HepG2 (cell line): Measurements from ENCODE around the gene C14orf93. TPM values are rescaled to one million over a fixed set of nuclear protein-coding genes. Genes with fewer than 3 reads are reported as not detected.
A peak's percentile ranks its signal among the peaks of the same experiment; 100 is the strongest.

Experiments
- HOXD1 ChIP-seq: sonication (generic); formaldehyde crosslinking; IDR thresholded peaks from 2 replicates; pipeline ENCODE4 v1.5.0; 2020; ENCODE audit warnings: missing genetic modification reagents
- NBN ChIP-seq: fragments of 450-650 bp; conservative IDR thresholded peaks from 2 replicates; pipeline ENCODE4 v1.6.1; 2017
- SMAD3 ChIP-seq: sonication (generic); formaldehyde crosslinking; IDR thresholded peaks from 2 replicates; pipeline ENCODE4 v1.4.0; 2020; ENCODE audit warnings: missing genetic modification reagents
- SP5 ChIP-seq: IDR thresholded peaks from 2 replicates; pipeline ENCODE4 v1.6.1; 2016; ENCODE audit warnings: low read depth, borderline replicate concordance
- SRSF1 ChIP-seq: fragments of 200-400 bp; formaldehyde crosslinking; optimal IDR thresholded peaks from 2 replicates; pipeline ENCODE3; 2017; ENCODE audit warnings: mild to moderate bottlenecking, low read depth, low read length, moderate library complexity
- ZBTB40 ChIP-seq, 2 experiments: fragments of 450-650 bp in 1 of 2; sonication (generic) in 1 of 2; formaldehyde crosslinking in 1 of 2; IDR thresholded peaks; 2 replicates each; pipeline versions ENCODE4 v1.6.1 to v1.8.0; 2016 to 2022; ENCODE audit warnings: antibody characterized with exemption in 1 of 2, mild to moderate bottlenecking in 1 of 2, missing genetic modification reagents in 1 of 2
- ZBTB42 ChIP-seq: sonication (generic); formaldehyde crosslinking; IDR thresholded peaks from 2 replicates; pipeline ENCODE4 v1.5.0; 2020; ENCODE audit warnings: mild to moderate bottlenecking, missing genetic modification reagents
- ZNF234 ChIP-seq: sonication (generic); formaldehyde crosslinking; conservative IDR thresholded peaks from 2 replicates; pipeline ENCODE4 v1.5.1; 2020; ENCODE audit warnings: mild to moderate bottlenecking, missing genetic modification reagents
- ZNF431 ChIP-seq: sonication (generic); formaldehyde crosslinking; IDR thresholded peaks from 2 replicates; pipeline ENCODE4 v1.9.0; 2022; ENCODE audit warnings: missing genetic modification reagents, low read depth, mild to moderate bottlenecking, borderline replicate concordance
- ZNF616 ChIP-seq: sonication (generic); formaldehyde crosslinking; IDR thresholded peaks from 2 replicates; pipeline ENCODE4 v1.5.0; 2020; ENCODE audit warnings: low read depth, mild to moderate bottlenecking, missing genetic modification reagents
- ZNF674 ChIP-seq: sonication (generic); formaldehyde crosslinking; IDR thresholded peaks from 2 replicates; pipeline ENCODE4 v1.5.0; 2020; ENCODE audit warnings: low read depth, mild to moderate bottlenecking, missing genetic modification reagents
- ZSCAN29 ChIP-seq: sonication (generic); formaldehyde crosslinking; conservative IDR thresholded peaks from 2 replicates; pipeline ENCODE4 v1.4.0; 2020; ENCODE audit warnings: mild to moderate bottlenecking, missing genetic modification reagents
- polyA plus RNA-seq, 8 experiments: library from polyadenylated mRNA; depleted of rRNA in 3 of 8; stranded (reverse) in 7 of 8; unstranded in 1 of 8; fragments of >200 nt; fragmentation: Illumina TruSeq in 4 of 8; extraction: Trizol in 4 of 8; gene quantifications; 2 replicates each; pipeline versions ENCODE4 v1.2.1 to v1.2.3, GENCODE V29; 2011 to 2016; ENCODE audit warnings: low read depth in 4 of 8, missing spikeins in 1 of 8, mixed read lengths in 1 of 8; ENCODE audit not compliant: insufficient read depth in 1 of 8
- total RNA-seq, 5 experiments: library from RNA; depleted of rRNA; stranded (reverse); fragments of >200 nt; fragmentation: Illumina TruSeq; extraction: Trizol; gene quantifications; 2 replicates each; pipeline ENCODE4 v1.2.3, GENCODE V29; 2016; ENCODE audit warnings: low read depth in 1 of 5
- TF ChIP-seq, protein P1 (sequence below): sonication (generic); formaldehyde crosslinking; IDR thresholded peaks from 2 replicates; pipeline ENCODE4 v1.4.0; 2020; ENCODE audit warnings: low read depth, mild to moderate bottlenecking, missing genetic modification reagents
- TF ChIP-seq, protein P2 (sequence below): sonication (generic); formaldehyde crosslinking; IDR thresholded peaks from 2 replicates; pipeline ENCODE4 v1.4.0; 2020; ENCODE audit warnings: mild to moderate bottlenecking, missing genetic modification reagents
- TF ChIP-seq, protein P3 (sequence below), 2 experiments: sonication (generic) in 1 of 2; formaldehyde crosslinking in 1 of 2; IDR thresholded peaks; 2 replicates each; pipeline versions ENCODE4 v1.5.1 to v1.6.1; 2011 to 2020; ENCODE audit warnings: borderline replicate concordance in 1 of 2, low read depth in 1 of 2, low read length in 1 of 2, mild to moderate bottlenecking in 1 of 2, missing genetic modification reagents in 1 of 2, moderate library complexity in 1 of 2

The C14orf93 gene
- total and polyA plus RNA-seq, 2 of the 13 experiments (the other 11 are each of a cell fraction or from before 2014, with no cell fraction given): 11.4 to 22.5 TPM

GRCh38 chr14:22977684-22978486, 32.1 kb downstream of the C14orf93 start (continued):
- TF ChIP-seq ZBTB40 (IDR thresholded peaks at IDR 0.05): no peak
- TF ChIP-seq ZBTB40 (CRISPR knock-in tag; IDR thresholded peaks at IDR 0.05): no peak
- TF ChIP-seq, protein P1, sequence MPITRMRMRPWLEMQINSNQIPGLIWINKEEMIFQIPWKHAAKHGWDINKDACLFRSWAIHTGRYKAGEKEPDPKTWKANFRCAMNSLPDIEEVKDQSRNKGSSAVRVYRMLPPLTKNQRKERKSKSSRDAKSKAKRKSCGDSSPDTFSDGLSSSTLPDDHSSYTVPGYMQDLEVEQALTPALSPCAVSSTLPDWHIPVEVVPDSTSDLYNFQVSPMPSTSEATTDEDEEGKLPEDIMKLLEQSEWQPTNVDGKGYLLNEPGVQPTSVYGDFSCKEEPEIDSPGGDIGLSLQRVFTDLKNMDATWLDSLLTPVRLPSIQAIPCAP (CRISPR knock-in tag): peak; percentile 54; the same call in 1 of the 2 replicates
- peak; percentile 98; the same call in 1 of the 2 replicates for TF ChIP-seq NBN
- TF ChIP-seq ZNF616 (CRISPR knock-in tag): peak; percentile 62; the same call in 1 of the 2 replicates
- peak; percentile 96 for TF ChIP-seq SP5 (CRISPR knock-in tag)
- TF ChIP-seq, protein P2, sequence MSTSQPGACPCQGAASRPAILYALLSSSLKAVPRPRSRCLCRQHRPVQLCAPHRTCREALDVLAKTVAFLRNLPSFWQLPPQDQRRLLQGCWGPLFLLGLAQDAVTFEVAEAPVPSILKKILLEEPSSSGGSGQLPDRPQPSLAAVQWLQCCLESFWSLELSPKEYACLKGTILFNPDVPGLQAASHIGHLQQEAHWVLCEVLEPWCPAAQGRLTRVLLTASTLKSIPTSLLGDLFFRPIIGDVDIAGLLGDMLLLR (CRISPR knock-in tag): no peak
- TF ChIP-seq ZNF431 (CRISPR knock-in tag): no peak
- TF ChIP-seq SMAD3 (CRISPR knock-in tag): peak; percentile 95
- 0 out of 2 replicates have a peak, but pooled peaks have one; percentile 55 for TF ChIP-seq ZSCAN29
- TF ChIP-seq SRSF1: peak; percentile 94
- TF ChIP-seq, protein P3, sequence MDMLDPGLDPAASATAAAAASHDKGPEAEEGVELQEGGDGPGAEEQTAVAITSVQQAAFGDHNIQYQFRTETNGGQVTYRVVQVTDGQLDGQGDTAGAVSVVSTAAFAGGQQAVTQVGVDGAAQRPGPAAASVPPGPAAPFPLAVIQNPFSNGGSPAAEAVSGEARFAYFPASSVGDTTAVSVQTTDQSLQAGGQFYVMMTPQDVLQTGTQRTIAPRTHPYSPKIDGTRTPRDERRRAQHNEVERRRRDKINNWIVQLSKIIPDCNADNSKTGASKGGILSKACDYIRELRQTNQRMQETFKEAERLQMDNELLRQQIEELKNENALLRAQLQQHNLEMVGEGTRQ (IDR thresholded peaks at IDR 0.05; ENCODE audit: low read depth, low read length): peak; percentile 1; the same call in 1 of the 2 replicates
- TF ChIP-seq, protein P3 (CRISPR knock-in tag; IDR thresholded peaks at IDR 0.05; ENCODE audit: borderline replicate concordance): no peak
- TF ChIP-seq HOXD1 (CRISPR knock-in tag): no peak
- TF ChIP-seq ZNF234 (CRISPR knock-in tag): no peak
- peak; percentile 86; the same call in 1 of the 2 replicates for TF ChIP-seq ZBTB42 (CRISPR knock-in tag)
- TF ChIP-seq ZNF674 (CRISPR knock-in tag): no peak
